SK-N-SH (cell line): ENCODE measurements around the gene CST9L. TPM values are rescaled to one million over a fixed set of nuclear protein-coding genes. Genes with fewer than 3 reads are reported as not detected.

ENCODE experiments used
- CTCF ChIA-PET: fragments of 300-600, 350-600 bp; formaldehyde crosslinking; extraction: SDS; loops from one replicate; lab custom pipeline; 2021; lab: Yijun Ruan, JAX
- POLR2A ChIA-PET: fragments of 350-600 bp; sonication (Branson Sonifier 250); formaldehyde crosslinking; extraction: SDS; loops from one replicate; lab custom pipeline; 2020; ENCODE audit warnings: antibody characterized with exemption, inconsistent platforms; lab: Yijun Ruan, JAX
- DNase-seq: peaks from one replicate; pipeline ENCODE4 v3.0.0; 2012
- H2AFZ ChIP-seq: fragments of 200-600 bp; sonication (generic); 2 replicates; pipeline ENCODE4 v1.8.1; 2016; ENCODE audit warnings: antibody characterized with exemption, mild to moderate bottlenecking, low read depth
- H3F3A ChIP-seq: fragments of 200-600 bp; sonication (generic); replicated peaks from 2 replicates; pipeline ENCODE3; 2016; ENCODE audit warnings: antibody characterized with exemption, mild to moderate bottlenecking; ENCODE audit not compliant: insufficient read depth
- H3K27ac ChIP-seq, 2 experiments: fragments of 200-500 bp in 1 of 2; fragments of 200-600 bp in 1 of 2; sonication (Bioruptor generic) in 1 of 2; sonication (generic), shearing (Covaris generic) in 1 of 2; 2 replicates each; pipeline versions ENCODE4 v1.5.1 to v1.6.1; 2014 to 2016; ENCODE audit warnings: low read depth in 2 of 2, inconsistent platforms in 1 of 2, low read length in 1 of 2, mild to moderate bottlenecking in 1 of 2, mixed read lengths in 1 of 2
- H3K27me3 ChIP-seq: fragments of 200-600 bp; sonication (generic), shearing (Covaris generic); 2 replicates; pipeline ENCODE4 v1.6.1; 2016; ENCODE audit warnings: mixed run types; ENCODE audit not compliant: insufficient read depth
- H3K36me3 ChIP-seq, 2 experiments: fragments of 200-500 bp in 1 of 2; fragments of 200-600 bp in 1 of 2; sonication (Bioruptor generic) in 1 of 2; sonication (generic) in 1 of 2; replicated peaks in 1 of 2; 2 replicates each; pipeline versions ENCODE3 to v1.5.1; 2014 to 2016; ENCODE audit warnings: low read length in 1 of 2, mild to moderate bottlenecking in 1 of 2; ENCODE audit not compliant: insufficient read depth in 2 of 2, control insufficient read depth in 1 of 2
- H3K4me1 ChIP-seq, 2 experiments: fragments of 200-500 bp in 1 of 2; fragments of 200-600 bp in 1 of 2; sonication (Bioruptor generic) in 1 of 2; sonication (generic), shearing (Covaris generic) in 1 of 2; 2 replicates each; pipeline versions ENCODE4 v1.5.1 to v1.6.1; 2014 to 2016; ENCODE audit warnings: low read depth in 1 of 2, low read length in 1 of 2, mixed run types in 1 of 2; ENCODE audit not compliant: insufficient read depth in 2 of 2, control insufficient read depth in 1 of 2
- H3K4me2 ChIP-seq: fragments of 200-600 bp; sonication (generic), shearing (Covaris generic); 2 replicates; pipeline ENCODE4 v1.6.1; 2017; ENCODE audit warnings: mixed run types
- H3K4me3 ChIP-seq, 2 experiments: fragments of 200-500 bp in 1 of 2; fragments of 200-600 bp in 1 of 2; sonication (Bioruptor generic) in 1 of 2; sonication (generic), shearing (Covaris generic) in 1 of 2; 2 replicates each; pipeline versions ENCODE4 v1.5.1 to v1.8.1; 2014 to 2016; ENCODE audit warnings: low read depth in 2 of 2, inconsistent platforms in 1 of 2, low read length in 1 of 2, mild to moderate bottlenecking in 1 of 2, mixed read lengths in 1 of 2, moderate library complexity in 1 of 2
- H3K79me2 ChIP-seq: fragments of 200-600 bp; sonication (generic); 2 replicates; pipeline ENCODE4 v1.8.1; 2017; ENCODE audit warnings: mild to moderate bottlenecking; ENCODE audit not compliant: insufficient read depth
- H3K9ac ChIP-seq: fragments of 200-600 bp; sonication (generic); 2 replicates; pipeline ENCODE4 v1.6.1; 2017; ENCODE audit warnings: mixed run types
- H3K9me2 ChIP-seq: fragments of 200-600 bp; sonication (generic); 2 replicates; pipeline ENCODE4 v1.6.1; 2017; ENCODE audit warnings: mixed run types
- H3K9me3 ChIP-seq: fragments of 200-600 bp; sonication (generic); 2 replicates; pipeline ENCODE4 v1.6.1; 2017; ENCODE audit warnings: mixed run types, mild to moderate bottlenecking, moderate library complexity
- H4K20me1 ChIP-seq: fragments of 200-600 bp; sonication (generic); 2 replicates; pipeline ENCODE4 v1.6.1; 2017; ENCODE audit warnings: mild to moderate bottlenecking, mixed run types; ENCODE audit not compliant: insufficient read depth
- CHD2 ChIP-seq: fragments of 150-350 bp; IDR thresholded peaks from 2 replicates; pipeline ENCODE4 v1.6.1; 2018; ENCODE audit warnings: low read length; ENCODE audit not compliant: partially characterized antibody
- EP300 ChIP-seq, 2 experiments: IDR thresholded peaks; 2 replicates each; pipeline versions ENCODE4 v1.4.0 to v1.6.1; 2012; ENCODE audit warnings: borderline replicate concordance in 1 of 2, low read depth in 1 of 2, low read length in 1 of 2
- EZH2phosphoT487 ChIP-seq: fragments of 200-600 bp; sonication (generic); IDR thresholded peaks from 2 replicates; pipeline ENCODE4 v1.6.1; 2017; ENCODE audit warnings: low read depth, mixed run types, mild to moderate bottlenecking, antibody characterized with exemption, moderate library complexity, borderline replicate concordance
- FOXJ3 ChIP-seq: sonication (generic); formaldehyde crosslinking; IDR thresholded peaks from 2 replicates; pipeline ENCODE4 v1.5.1; 2020; ENCODE audit warnings: mild to moderate bottlenecking, missing genetic modification reagents
- FOXM1 ChIP-seq: IDR thresholded peaks from 2 replicates; pipeline ENCODE4 v1.4.0; 2012; ENCODE audit warnings: low read depth, mild to moderate bottlenecking
- GABPA ChIP-seq: IDR thresholded peaks from 2 replicates; pipeline ENCODE4 v1.4.0; 2012; ENCODE audit warnings: low read depth, mild to moderate bottlenecking
- GATA2 ChIP-seq: sonication (generic); formaldehyde crosslinking; IDR thresholded peaks from 2 replicates; pipeline ENCODE4 v1.5.0; 2020; ENCODE audit warnings: mild to moderate bottlenecking, missing genetic modification reagents
- MXI1 ChIP-seq: IDR thresholded peaks from 2 replicates; pipeline ENCODE4 v1.6.1; 2012; ENCODE audit warnings: mild to moderate bottlenecking, low read depth, low read length, improper control_type of control experiment
- NFIC ChIP-seq: IDR thresholded peaks from 2 replicates; pipeline ENCODE4 v1.4.0; 2012; ENCODE audit warnings: borderline replicate concordance
- NRF1 ChIP-seq: IDR thresholded peaks from 2 replicates; pipeline ENCODE4 v1.6.1; 2012; ENCODE audit warnings: low read depth, mild to moderate bottlenecking, low read length
- POLR2AphosphoS5 ChIP-seq: IDR thresholded peaks from 2 replicates; pipeline ENCODE4 v1.6.1; 2012; ENCODE audit warnings: low read depth, low read length
- RAD21 ChIP-seq: IDR thresholded peaks from 2 replicates; pipeline ENCODE4 v1.6.1; 2012; ENCODE audit warnings: mild to moderate bottlenecking, low read length
- RXRA ChIP-seq: IDR thresholded peaks from 2 replicates; pipeline ENCODE4 v1.4.0; 2012; ENCODE audit warnings: low read depth, mild to moderate bottlenecking, borderline replicate concordance
- SIN3A ChIP-seq: IDR thresholded peaks from 2 replicates; pipeline ENCODE4 v1.6.1; 2012; ENCODE audit warnings: low read depth, mild to moderate bottlenecking, low read length, moderate library complexity, borderline replicate concordance
- SMC3 ChIP-seq: IDR thresholded peaks from 2 replicates; pipeline ENCODE4 v1.6.1; 2012; ENCODE audit warnings: low read depth, low read length, improper control_type of control experiment
- TCF12 ChIP-seq: IDR thresholded peaks from 2 replicates; pipeline ENCODE4 v1.4.0; 2012
- TEAD4 ChIP-seq: IDR thresholded peaks from 2 replicates; pipeline ENCODE4 v1.4.0; 2012; ENCODE audit warnings: mild to moderate bottlenecking, borderline replicate concordance; ENCODE audit not compliant: insufficient read depth
- WGBS: methylation state at CpG from one replicate; pipeline ENCODE4 v1.1.6; 2017; ENCODE audit warnings: low lambda C conversion rate; 5-methylcytosine and 5-hydroxymethylcytosine counted together
- polyA plus RNA-seq, 3 experiments: library from polyadenylated mRNA; depleted of rRNA; stranded (reverse); fragments of >200 nt; gene quantifications; 2 replicates each; pipeline ENCODE4 v1.2.3, GENCODE V29; 2012
- TF ChIP-seq, protein P1 (sequence below): IDR thresholded peaks from 2 replicates; pipeline ENCODE4 v1.6.1; 2012; ENCODE audit warnings: mild to moderate bottlenecking, low read depth, low read length, moderate library complexity
- TF ChIP-seq, protein P2 (sequence below): fragments of 150-350 bp; IDR thresholded peaks from 2 replicates; pipeline ENCODE4 v1.6.1; 2017; ENCODE audit warnings: antibody characterized with exemption, low read length, low read depth, borderline replicate concordance
- TF ChIP-seq, protein P3 (sequence below): IDR thresholded peaks from 2 replicates; pipeline ENCODE4 v1.4.0; 2012; ENCODE audit warnings: low read depth, borderline replicate concordance

The CST9L gene
- polyA plus RNA-seq, 1 of the 3 experiments (the other 2 are of a cell fraction): not detected

DNA sequence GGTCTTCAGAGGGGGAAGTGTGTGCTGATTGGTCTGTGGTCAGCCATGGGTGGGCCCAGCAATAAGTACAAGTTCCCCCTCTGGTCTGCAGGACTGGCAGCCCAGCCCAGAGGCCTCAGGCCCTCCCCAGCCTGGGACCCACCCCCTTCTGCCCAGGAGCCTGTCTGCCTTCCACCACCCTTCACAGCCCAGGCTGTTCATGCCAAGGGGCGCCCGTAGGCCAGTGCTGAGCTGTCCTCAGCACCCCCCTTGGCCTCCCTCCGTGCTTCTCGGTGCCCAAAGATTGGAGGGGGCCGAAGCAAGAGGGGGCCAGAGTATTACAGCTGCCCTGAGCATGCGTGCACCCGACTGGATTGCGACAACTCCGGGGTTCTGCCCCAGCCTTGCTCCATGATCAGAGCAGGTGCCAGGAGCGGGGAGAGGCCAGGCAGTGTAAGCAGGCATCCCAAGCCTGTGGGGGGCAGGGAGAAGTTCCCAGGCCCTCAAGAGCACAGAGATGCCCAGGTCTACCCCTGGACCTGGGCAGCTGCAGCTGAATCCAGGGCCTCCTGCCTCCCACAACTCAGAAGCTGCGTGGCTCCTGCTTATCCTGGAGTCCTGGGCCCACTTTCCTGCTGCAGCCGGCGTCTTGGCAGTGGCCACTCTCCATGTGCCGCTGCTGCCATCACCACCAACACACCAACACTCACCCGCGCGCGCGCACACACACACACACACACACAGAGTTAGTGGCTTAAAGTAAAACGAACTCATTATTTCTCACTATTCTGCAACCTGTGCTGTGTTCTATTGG is 33.3 kb downstream of the CST9L start:
- Histone ChIP-seq H3K4me1 (no peaks in the 10 kb centered on the region), H3K9me3 (no peaks in the 10 kb centered on the region), H3K4me2 (no peak overlapping the region), H3K36me3 (no peaks in the 10 kb centered on the region), H3K79me2 (no peaks in the 10 kb centered on the region), H3K9ac (no peak overlapping the region), H2AFZ (no peak overlapping the region), H3K9me2 (no peaks in the 10 kb centered on the region), H3K27ac (no peak overlapping the region), H3F3A (no peaks in the 10 kb centered on the region), H4K20me1 (no peaks in the 10 kb centered on the region), H3K4me3 (no peak overlapping the region), H3K27me3 (no peaks in the 10 kb centered on the region)
- ChIA-PET CTCF (no interaction called here), POLR2A (no interaction called here)
- 24% methylated on average over 19 of the region's 20 CpGs for WGBS
- TF ChIP-seq CHD2: no peak
- TF ChIP-seq RAD21: no peak
- no peak for TF ChIP-seq SIN3A
- TF ChIP-seq FOXM1: no peak
- TF ChIP-seq, protein P1, sequence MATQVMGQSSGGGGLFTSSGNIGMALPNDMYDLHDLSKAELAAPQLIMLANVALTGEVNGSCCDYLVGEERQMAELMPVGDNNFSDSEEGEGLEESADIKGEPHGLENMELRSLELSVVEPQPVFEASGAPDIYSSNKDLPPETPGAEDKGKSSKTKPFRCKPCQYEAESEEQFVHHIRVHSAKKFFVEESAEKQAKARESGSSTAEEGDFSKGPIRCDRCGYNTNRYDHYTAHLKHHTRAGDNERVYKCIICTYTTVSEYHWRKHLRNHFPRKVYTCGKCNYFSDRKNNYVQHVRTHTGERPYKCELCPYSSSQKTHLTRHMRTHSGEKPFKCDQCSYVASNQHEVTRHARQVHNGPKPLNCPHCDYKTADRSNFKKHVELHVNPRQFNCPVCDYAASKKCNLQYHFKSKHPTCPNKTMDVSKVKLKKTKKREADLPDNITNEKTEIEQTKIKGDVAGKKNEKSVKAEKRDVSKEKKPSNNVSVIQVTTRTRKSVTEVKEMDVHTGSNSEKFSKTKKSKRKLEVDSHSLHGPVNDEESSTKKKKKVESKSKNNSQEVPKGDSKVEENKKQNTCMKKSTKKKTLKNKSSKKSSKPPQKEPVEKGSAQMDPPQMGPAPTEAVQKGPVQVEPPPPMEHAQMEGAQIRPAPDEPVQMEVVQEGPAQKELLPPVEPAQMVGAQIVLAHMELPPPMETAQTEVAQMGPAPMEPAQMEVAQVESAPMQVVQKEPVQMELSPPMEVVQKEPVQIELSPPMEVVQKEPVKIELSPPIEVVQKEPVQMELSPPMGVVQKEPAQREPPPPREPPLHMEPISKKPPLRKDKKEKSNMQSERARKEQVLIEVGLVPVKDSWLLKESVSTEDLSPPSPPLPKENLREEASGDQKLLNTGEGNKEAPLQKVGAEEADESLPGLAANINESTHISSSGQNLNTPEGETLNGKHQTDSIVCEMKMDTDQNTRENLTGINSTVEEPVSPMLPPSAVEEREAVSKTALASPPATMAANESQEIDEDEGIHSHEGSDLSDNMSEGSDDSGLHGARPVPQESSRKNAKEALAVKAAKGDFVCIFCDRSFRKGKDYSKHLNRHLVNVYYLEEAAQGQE: no peak
- TF ChIP-seq NRF1: no peak
- TF ChIP-seq GATA2 (CRISPR knock-in tag): no peak
- no peak for TF ChIP-seq MXI1
- TF ChIP-seq FOXJ3 (CRISPR knock-in tag): no peak
- no peak for TF ChIP-seq RXRA
- TF ChIP-seq POLR2AphosphoS5: no peak
- no peak for TF ChIP-seq GABPA
- no peak for TF ChIP-seq EZH2phosphoT487
- TF ChIP-seq SMC3: no peak
- TF ChIP-seq, protein P2, sequence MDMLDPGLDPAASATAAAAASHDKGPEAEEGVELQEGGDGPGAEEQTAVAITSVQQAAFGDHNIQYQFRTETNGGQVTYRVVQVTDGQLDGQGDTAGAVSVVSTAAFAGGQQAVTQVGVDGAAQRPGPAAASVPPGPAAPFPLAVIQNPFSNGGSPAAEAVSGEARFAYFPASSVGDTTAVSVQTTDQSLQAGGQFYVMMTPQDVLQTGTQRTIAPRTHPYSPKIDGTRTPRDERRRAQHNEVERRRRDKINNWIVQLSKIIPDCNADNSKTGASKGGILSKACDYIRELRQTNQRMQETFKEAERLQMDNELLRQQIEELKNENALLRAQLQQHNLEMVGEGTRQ: no peak
- TF ChIP-seq, protein P3, sequence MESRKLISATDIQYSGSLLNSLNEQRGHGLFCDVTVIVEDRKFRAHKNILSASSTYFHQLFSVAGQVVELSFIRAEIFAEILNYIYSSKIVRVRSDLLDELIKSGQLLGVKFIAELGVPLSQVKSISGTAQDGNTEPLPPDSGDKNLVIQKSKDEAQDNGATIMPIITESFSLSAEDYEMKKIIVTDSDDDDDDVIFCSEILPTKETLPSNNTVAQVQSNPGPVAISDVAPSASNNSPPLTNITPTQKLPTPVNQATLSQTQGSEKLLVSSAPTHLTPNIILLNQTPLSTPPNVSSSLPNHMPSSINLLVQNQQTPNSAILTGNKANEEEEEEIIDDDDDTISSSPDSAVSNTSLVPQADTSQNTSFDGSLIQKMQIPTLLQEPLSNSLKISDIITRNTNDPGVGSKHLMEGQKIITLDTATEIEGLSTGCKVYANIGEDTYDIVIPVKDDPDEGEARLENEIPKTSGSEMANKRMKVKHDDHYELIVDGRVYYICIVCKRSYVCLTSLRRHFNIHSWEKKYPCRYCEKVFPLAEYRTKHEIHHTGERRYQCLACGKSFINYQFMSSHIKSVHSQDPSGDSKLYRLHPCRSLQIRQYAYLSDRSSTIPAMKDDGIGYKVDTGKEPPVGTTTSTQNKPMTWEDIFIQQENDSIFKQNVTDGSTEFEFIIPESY: no peak
- no peak for TF ChIP-seq NFIC
- no peak for TF ChIP-seq TEAD4
- no peak for TF ChIP-seq TCF12
- TF ChIP-seq EP300 (IDR thresholded peaks at IDR 0.05; ENCODE audit: borderline replicate concordance in 1 of 2, low read depth in 1 of 2, low read length in 1 of 2): no peak
- no peak for DNase-seq
